22Rv1 (cell line): ENCODE results near the gene S100PBP.

Experiments
- CTCF ChIP-seq: fragments of 450-650 bp; IDR thresholded peaks from 2 replicates; pipeline ENCODE4 v1.5.1; 2017; ENCODE audit warnings: mild to moderate bottlenecking
- ZFX ChIP-seq: fragments of 450-650 bp; IDR thresholded peaks from 2 replicates; pipeline ENCODE4 v1.6.1; 2017; ENCODE audit warnings: antibody characterized with exemption, borderline replicate concordance

GRCh38 chr1:32768110-32768850, 49.2 kb upstream of the S100PBP start:
- TF ChIP-seq CTCF = no peak
- no peak for TF ChIP-seq ZFX
